NB4 (cell line): ENCODE results near the gene KMT2C.

ENCODE experiments used
- DNase-seq: peaks from one replicate; pipeline ENCODE4 v3.0.0; 2010; ENCODE audit warnings: low read depth
- H3K4me3 ChIP-seq: one replicate; pipeline ENCODE4 v1.5.1; 2011; ENCODE audit warnings: mild to moderate bottlenecking, low read depth, low read length, moderate library complexity
- CTCF ChIP-seq: IDR thresholded peaks from one replicate; pipeline ENCODE4 v1.5.1; 2012; ENCODE audit warnings: low read depth, low read length
- MAX ChIP-seq: IDR thresholded peaks from 2 replicates; pipeline ENCODE4 v1.6.1; 2011; ENCODE audit warnings: low read depth, low read length
- MYC ChIP-seq: IDR thresholded peaks from 2 replicates; pipeline ENCODE4 v1.6.1; 2011; ENCODE audit warnings: low read depth, low read length
- POLR2A ChIP-seq: IDR thresholded peaks from 2 replicates; pipeline ENCODE4 v1.6.1; 2011; ENCODE audit warnings: mild to moderate bottlenecking; ENCODE audit not compliant: insufficient read length; ENCODE audit errors: extremely low read depth

The KMT2C gene

GRCh38 chr7:152329469-152329868 lies 106.3 kb downstream of the KMT2C start:
- no peak overlapping the region for H3K4me3 ChIP-seq
- no peak for DNase-seq
- TF ChIP-seq MAX (no peak), POLR2A (no peak), MYC (no peak), CTCF (no peak)

- no peak for TF ChIP-seq POLR2A
- DNase-seq: no peak
- H3K4me3 ChIP-seq: no peak overlapping the region
These were observed 107.6 kb downstream of the KMT2C start for GRCh38 chr7:152328234-152328633.

- no peak for DNase-seq
- H3K4me3 ChIP-seq: no peak overlapping the region
- no peak for TF ChIP-seq POLR2A
- TF ChIP-seq MYC: no peak
- TF ChIP-seq MAX: no peak
- no peak for TF ChIP-seq CTCF
These were observed 120.0 kb downstream of the KMT2C start for GRCh38 chr7:152315845-152316244.

DNA sequence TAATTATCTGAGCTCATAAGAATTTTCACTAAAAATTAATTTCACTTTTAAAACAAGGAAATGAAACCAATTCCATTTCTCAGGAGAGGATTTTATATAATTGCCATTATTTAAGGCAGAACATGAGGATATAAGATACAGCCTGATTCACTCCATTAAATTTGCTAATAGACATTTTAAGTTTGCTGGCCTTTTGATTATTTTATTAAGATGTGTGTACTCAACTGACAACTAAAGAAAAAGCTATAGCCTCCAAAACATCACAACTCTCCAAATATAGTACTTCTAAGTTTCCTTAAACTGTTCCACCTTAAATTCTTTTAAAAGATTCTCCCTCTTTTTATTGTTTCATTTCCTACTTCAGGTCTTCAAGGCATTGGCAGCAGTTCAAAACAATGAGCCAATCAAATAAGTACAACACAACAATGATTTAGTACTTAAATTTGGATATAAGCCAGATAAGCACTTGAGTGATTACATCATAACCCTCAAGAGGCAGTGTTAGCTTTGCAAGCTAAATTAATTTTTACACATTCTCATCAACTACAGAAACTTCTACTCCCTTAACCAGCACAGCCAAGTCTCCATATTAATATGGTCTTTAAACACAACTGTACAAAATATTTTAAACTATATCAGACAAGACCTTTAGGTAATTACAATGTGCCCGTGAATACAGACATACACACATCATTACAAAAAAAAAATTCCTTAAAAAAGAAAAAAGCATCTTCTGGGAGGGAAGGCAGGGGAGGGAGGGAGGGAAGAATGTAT lies 121.8 kb downstream of the KMT2C start:
- TF ChIP-seq MAX (no peak), POLR2A (no peak), MYC (no peak), CTCF (no peak)
- DNase-seq: peak; percentile 68
- H3K4me3 ChIP-seq: no peak overlapping the region

- no peak for DNase-seq
- TF ChIP-seq POLR2A: no peak
- no peak for TF ChIP-seq MYC
- TF ChIP-seq MAX: no peak
- TF ChIP-seq CTCF: no peak
- H3K4me3 ChIP-seq: no peak overlapping the region
These were observed 122.6 kb downstream of the KMT2C start for GRCh38 chr7:152313217-152313616.

DNA sequence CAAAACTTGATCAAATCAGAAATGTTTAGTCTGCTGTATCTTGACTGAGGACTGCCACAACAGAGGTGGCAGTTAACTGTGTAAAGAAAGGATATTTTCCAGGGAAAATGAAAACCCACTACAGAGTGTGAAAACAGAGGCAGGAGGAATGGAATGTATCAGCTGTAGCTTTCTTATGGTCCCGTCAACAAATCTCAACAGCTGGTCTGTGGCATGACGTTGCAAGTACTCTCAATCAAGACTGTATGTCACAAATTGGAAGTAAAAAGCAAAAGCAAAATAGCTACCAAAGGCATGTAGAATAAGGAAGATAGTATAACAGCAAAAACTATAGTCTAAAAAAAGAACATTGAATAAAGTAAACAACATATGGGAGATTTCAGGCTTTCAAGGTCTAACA lies 123.5 kb downstream of the KMT2C start:
- no peak overlapping the region for H3K4me3 ChIP-seq
- no peak for TF ChIP-seq POLR2A
- TF ChIP-seq MAX: no peak
- TF ChIP-seq MYC: no peak
- no peak for TF ChIP-seq CTCF
- DNase-seq: no peak
